RWPE2 (cell line): ENCODE data around the gene CYB5R2.

ENCODE experiments used
- ATAC-seq: fragments of 200-7000 bp; cut with Tn5 transposase; 3 replicates; pipeline ENCODE4 v1.9.1; 2021; ENCODE audit warnings: low read depth
- DNase-seq: peaks from one replicate; pipeline ENCODE4 v3.0.0-alpha.2; 2020; ENCODE audit warnings: low spot score
- H3K27ac ChIP-seq: fragments of 450-650 bp; 2 replicates; pipeline ENCODE4 v1.5.1; 2017; ENCODE audit warnings: mild to moderate bottlenecking; ENCODE audit not compliant: poor library complexity, severe bottlenecking
- H3K27me3 ChIP-seq: fragments of 250-450 bp; sonication (Bioruptor Pico); 2 replicates; pipeline ENCODE4 v1.5.1; 2021; ENCODE audit warnings: mild to moderate bottlenecking, moderate library complexity; ENCODE audit not compliant: insufficient read depth, poor library complexity, severe bottlenecking
- H3K36me3 ChIP-seq: fragments of 250-450 bp; sonication (Bioruptor Pico); 2 replicates; pipeline ENCODE4 v1.5.1; 2020; ENCODE audit warnings: low read depth, mild to moderate bottlenecking, moderate library complexity
- H3K4me1 ChIP-seq: fragments of 250-450 bp; sonication (Bioruptor Pico); 2 replicates; pipeline ENCODE4 v1.5.1; 2021; ENCODE audit warnings: mild to moderate bottlenecking, moderate library complexity; ENCODE audit not compliant: insufficient read depth, poor library complexity, severe bottlenecking
- H3K4me3 ChIP-seq: fragments of 250-450 bp; sonication (Bioruptor Pico); 2 replicates; pipeline ENCODE4 v1.5.1; 2021; ENCODE audit warnings: mild to moderate bottlenecking, moderate library complexity; ENCODE audit not compliant: severe bottlenecking
- H3K9me3 ChIP-seq: fragments of 250-450 bp; sonication (Bioruptor Pico); 2 replicates; pipeline ENCODE4 v1.5.1; 2021; ENCODE audit warnings: mild to moderate bottlenecking, moderate library complexity; ENCODE audit not compliant: severe bottlenecking
- CTCF ChIP-seq: fragments of 450-650 bp; IDR thresholded peaks from one replicate; pipeline ENCODE4 v1.5.1; 2017; ENCODE audit warnings: mild to moderate bottlenecking, moderate library complexity; ENCODE audit not compliant: poor library complexity, severe bottlenecking

CYB5R2 gene

DNA sequence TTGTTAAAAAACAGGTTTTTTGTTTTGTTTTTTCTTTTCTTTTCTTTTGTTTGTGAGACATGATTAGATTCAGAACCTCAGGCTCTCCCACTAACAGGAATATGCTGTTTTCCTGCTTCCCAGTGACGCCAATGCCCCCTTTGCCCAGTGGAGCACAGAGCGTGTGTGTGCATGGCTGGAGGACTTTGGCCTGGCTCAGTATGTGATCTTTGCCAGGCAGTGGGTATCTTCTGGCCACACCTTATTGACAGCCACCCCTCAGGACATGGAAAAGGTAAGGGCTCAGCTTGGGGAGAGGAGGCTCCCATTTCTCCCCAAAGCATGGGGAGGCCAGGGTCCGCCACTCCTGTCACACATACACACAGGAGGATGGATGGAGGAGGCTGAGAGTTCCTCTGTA, 25.0 kb downstream of the CYB5R2 start:
- DNase-seq: no peak
- no peaks in the 10 kb centered on the region for H3K27me3 ChIP-seq
- H3K36me3 ChIP-seq: no peaks in the 10 kb centered on the region
- no peak for ATAC-seq
- TF ChIP-seq CTCF: no peak
- H3K4me1 ChIP-seq: no peaks in the 10 kb centered on the region
- H3K9me3 ChIP-seq: no peaks in the 10 kb centered on the region
- H3K27ac ChIP-seq: no peak overlapping the region
- no peak overlapping the region for H3K4me3 ChIP-seq

DNA sequence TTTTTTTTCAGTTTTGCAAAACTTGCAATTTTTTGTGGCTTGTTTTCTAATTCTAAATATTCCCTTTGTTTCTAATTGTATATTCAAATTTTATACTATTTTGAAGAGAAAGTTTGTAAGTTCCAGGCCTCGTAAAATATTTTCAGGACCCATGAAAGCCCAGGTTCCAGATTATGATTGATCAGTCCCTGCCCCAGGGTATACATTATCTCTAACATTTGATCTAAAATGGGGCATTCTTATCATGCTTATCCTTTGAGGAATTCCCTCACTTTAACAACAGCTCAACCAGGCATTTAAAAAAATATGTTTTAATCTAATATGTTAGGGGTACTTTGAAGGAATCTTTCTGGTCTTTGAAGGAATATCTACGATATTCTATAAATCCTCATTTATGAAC, 26.4 kb downstream of the CYB5R2 start:
- H3K4me1 ChIP-seq: no peaks in the 10 kb centered on the region
- no peak overlapping the region for H3K27ac ChIP-seq
- H3K36me3 ChIP-seq: no peaks in the 10 kb centered on the region
- ATAC-seq (no peak), DNase-seq (no peak)
- no peak overlapping the region for H3K4me3 ChIP-seq
- no peaks in the 10 kb centered on the region for H3K9me3 ChIP-seq
- H3K27me3 ChIP-seq: no peaks in the 10 kb centered on the region
- no peak for TF ChIP-seq CTCF

GRCh38 chr11:7645206-7645605, 28.1 kb downstream of the CYB5R2 start:
- ATAC-seq (no peak), DNase-seq (no peak)
- TF ChIP-seq CTCF: no peak
- Histone ChIP-seq H3K4me3 (no peak overlapping the region), H3K27me3 (no peaks in the 10 kb centered on the region), H3K27ac (no peak overlapping the region), H3K36me3 (no peaks in the 10 kb centered on the region), H3K9me3 (no peaks in the 10 kb centered on the region), H3K4me1 (no peaks in the 10 kb centered on the region)

DNA sequence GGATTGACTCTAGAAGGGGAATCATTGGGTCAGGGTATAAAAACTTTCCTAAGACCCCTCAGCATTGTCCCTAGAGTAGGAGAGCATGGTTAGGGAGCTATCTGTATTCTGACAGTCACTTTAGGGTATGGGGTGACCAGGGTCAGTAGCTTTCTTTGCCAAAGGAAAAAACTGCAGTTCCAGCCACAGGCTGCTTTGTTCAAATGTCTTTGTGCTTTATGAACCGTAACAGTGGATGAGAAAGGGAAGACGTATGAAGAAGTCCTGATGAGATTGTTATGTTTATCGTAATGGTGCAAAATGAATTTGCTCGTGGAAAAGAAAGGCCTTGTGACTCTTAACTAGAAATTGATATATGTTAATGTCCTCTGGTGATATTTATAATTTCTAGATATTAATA, 30.0 kb downstream of the CYB5R2 start:
- no peaks in the 10 kb centered on the region for H3K4me1 ChIP-seq
- DNase-seq (no peak), ATAC-seq (no peak)
- H3K27me3 ChIP-seq: no peaks in the 10 kb centered on the region
- H3K4me3 ChIP-seq: no peak overlapping the region
- no peaks in the 10 kb centered on the region for H3K9me3 ChIP-seq
- no peaks in the 10 kb centered on the region for H3K36me3 ChIP-seq
- TF ChIP-seq CTCF: no peak
- no peak overlapping the region for H3K27ac ChIP-seq

DNA sequence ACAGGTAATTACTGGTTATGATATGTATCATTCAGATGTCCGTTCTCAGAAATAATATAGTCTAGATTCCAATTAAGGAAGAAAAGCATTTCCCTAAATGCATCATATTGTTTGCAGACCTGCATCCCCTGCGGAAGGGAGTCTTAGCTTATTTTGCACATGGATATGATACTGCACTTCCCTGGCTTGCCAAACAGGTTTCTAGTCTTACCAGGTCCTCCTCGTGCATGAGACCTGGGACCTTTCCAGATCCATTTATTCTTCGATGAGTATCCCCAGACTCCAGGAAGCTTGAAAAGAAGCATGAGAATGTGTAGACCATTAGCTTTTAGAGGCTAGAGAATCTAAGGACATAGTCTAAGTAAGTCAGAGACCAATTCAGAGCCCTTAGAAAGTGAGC, 30.6 kb downstream of the CYB5R2 start:
- Histone ChIP-seq H3K4me3 (no peak overlapping the region), H3K27me3 (no peaks in the 10 kb centered on the region), H3K9me3 (no peaks in the 10 kb centered on the region), H3K4me1 (peaks cover under 1% of the 10 kb centered on the region), H3K27ac (no peak overlapping the region), H3K36me3 (no peaks in the 10 kb centered on the region)
- no peak for TF ChIP-seq CTCF
- ATAC-seq: no peak
- DNase-seq: no peak
